ENCODE results near the gene LPXN. TPM values are rescaled to one million over a fixed set of nuclear protein-coding genes. Genes with fewer than 3 reads are reported as not detected.

The LPXN gene
- total and polyA plus RNA-seq, 2 donors (not counting 3 experiments of a cell fraction or from before 2014, with no cell fraction given): 6.2 TPM

DNA sequence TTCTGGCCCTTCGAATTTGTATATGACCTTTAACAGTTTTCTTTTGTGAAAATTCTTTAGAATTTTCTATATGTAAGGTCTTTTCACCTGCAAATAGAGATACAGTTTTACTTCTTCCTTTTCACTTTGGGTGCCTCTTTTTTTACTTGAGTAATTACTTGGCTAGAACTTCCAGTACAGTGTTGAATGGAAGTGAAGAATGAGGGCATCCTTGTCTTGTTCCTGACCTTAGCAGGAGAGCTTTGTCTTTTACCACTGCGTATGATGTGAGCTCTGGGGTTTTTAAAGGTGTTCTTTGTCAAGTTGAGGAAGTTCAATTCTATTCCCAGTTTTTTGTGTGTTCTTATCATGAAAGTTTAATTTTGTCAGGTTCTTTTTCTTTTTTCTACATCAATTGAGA is 24.9 kb upstream of the LPXN start:
- Histone ChIP-seq H2AFZ (ENCODE audit: low read depth, low read length) (no peak overlapping the region), H3K9me3 (replicated peaks; ENCODE audit: control insufficient read depth, insufficient read depth, low read length) (no peaks in the 10 kb centered on the region), H3K4me1 (ENCODE audit: control insufficient read depth, extremely low read depth, insufficient read depth, low read length) (peaks cover 4% of the 10 kb centered on the region), H3K4me3 (replicated peaks in 1 of 3; ENCODE audit: insufficient read depth in 1 of 3, low read depth in 1 of 3, low read length in 3 of 3) (no peak overlapping the region), H3K4me2 (ENCODE audit: insufficient read depth, low read length) (no peak overlapping the region), H3K36me3 (ENCODE audit: control insufficient read depth in 2 of 2, extremely low read depth in 1 of 2, insufficient read depth in 2 of 2, low read length in 2 of 2) (no peaks in the 10 kb centered on the region), H3K9me1 (replicated peaks; ENCODE audit: control insufficient read depth, extremely low read depth, insufficient read depth, low read length) (no peaks in the 10 kb centered on the region), H3K9ac (replicated peaks; ENCODE audit: extremely low read depth, insufficient read depth, low read length) (no peak overlapping the region), H3K79me2 (ENCODE audit: control insufficient read depth, insufficient read depth, low read length) (peaks cover 98% of the 10 kb centered on the region), H3K27ac (ENCODE audit: insufficient read depth, low read depth, low read length) (no peak overlapping the region), H4K20me1 (replicated peaks; ENCODE audit: control insufficient read depth, extremely low read depth, insufficient read depth, low read length) (peaks cover 2% of the 10 kb centered on the region), H3K27me3 (ENCODE audit: control insufficient read depth in 2 of 2, insufficient read depth in 2 of 2, low read length in 2 of 2) (no peaks in the 10 kb centered on the region)
- dilution Hi-C loops (cut with MboI; ENCODE audit: extremely low pct_ligation_motif_present, low sequenced_read_pairs): no loop called here
- intact Hi-C loops (cut with micrococcal nuclease): no loop called here
- FAIRE-seq: no peak
- TF ChIP-seq EZH2 (IDR thresholded peaks at IDR 0.05; ENCODE audit: borderline replicate concordance, low read depth, low read length, severe bottlenecking) (no peak), MYC (IDR thresholded peaks at IDR 0.05; ENCODE audit: low read depth, low read length) (no peak), POLR2A (IDR thresholded peaks at IDR 0.05; ENCODE audit: low read depth, low read length) (no peak), POLR2AphosphoS5 (IDR thresholded peaks at IDR 0.05; ENCODE audit: insufficient read depth, low read depth, low read length) (no peak), JUN (IDR thresholded peaks at IDR 0.05; ENCODE audit: borderline replicate concordance, insufficient read depth, insufficient read length, low read depth) (no peak), FOS (IDR thresholded peaks at IDR 0.05; ENCODE audit: borderline replicate concordance, insufficient read depth, low read length) (no peak), GATA2 (IDR thresholded peaks at IDR 0.05; ENCODE audit: insufficient read depth, insufficient read length, low read depth, low read length) (no peak)
- TF ChIP-seq, protein P1, sequence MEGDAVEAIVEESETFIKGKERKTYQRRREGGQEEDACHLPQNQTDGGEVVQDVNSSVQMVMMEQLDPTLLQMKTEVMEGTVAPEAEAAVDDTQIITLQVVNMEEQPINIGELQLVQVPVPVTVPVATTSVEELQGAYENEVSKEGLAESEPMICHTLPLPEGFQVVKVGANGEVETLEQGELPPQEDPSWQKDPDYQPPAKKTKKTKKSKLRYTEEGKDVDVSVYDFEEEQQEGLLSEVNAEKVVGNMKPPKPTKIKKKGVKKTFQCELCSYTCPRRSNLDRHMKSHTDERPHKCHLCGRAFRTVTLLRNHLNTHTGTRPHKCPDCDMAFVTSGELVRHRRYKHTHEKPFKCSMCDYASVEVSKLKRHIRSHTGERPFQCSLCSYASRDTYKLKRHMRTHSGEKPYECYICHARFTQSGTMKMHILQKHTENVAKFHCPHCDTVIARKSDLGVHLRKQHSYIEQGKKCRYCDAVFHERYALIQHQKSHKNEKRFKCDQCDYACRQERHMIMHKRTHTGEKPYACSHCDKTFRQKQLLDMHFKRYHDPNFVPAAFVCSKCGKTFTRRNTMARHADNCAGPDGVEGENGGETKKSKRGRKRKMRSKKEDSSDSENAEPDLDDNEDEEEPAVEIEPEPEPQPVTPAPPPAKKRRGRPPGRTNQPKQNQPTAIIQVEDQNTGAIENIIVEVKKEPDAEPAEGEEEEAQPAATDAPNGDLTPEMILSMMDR (IDR thresholded peaks at IDR 0.05; ENCODE audit: extremely low read depth in 1 of 2, insufficient read depth in 1 of 2, low read depth in 1 of 2, low read length in 2 of 2): no peak
- TF ChIP-seq, protein P2, sequence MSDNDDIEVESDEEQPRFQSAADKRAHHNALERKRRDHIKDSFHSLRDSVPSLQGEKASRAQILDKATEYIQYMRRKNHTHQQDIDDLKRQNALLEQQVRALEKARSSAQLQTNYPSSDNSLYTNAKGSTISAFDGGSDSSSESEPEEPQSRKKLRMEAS (IDR thresholded peaks at IDR 0.05; ENCODE audit: insufficient read depth, insufficient read length): no peak
- BruUV-seq (replicated peaks): no TSS peak
- no peak for DNase-seq (ENCODE audit: low read depth, low spot score)
- ChIA-PET CTCF (no interaction called here), POLR2A (no interaction called here)

Data from endothelial cell of umbilical vein (primary cell).